ENCODE results near the gene NMNAT1. TPM values are rescaled to one million over a fixed set of nuclear protein-coding genes. Genes with fewer than 3 reads are reported as not detected.

NMNAT1 gene
- total and polyA plus RNA-seq, 7 donors = 5.1 to 14.6 (median 9.7) TPM

DNA sequence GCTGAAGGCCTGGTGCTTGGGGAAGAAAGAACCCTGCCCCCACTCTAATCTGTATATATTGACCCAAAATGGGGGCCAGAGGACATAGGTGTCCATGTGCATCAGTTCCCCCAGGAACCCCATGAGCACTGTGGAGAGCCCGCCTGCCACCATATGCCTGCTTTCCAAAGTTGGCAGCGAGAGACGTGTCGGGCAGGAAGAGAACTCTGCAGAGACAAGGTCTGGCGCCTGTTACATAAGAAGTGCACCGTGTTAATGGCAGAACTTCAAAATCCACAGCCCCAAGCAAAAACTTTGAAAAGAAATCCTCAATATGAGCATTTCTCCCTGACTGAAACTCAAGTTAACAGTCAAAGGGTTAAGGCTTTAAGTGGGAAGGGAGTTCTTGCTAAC lies 41.2 kb upstream of the NMNAT1 start:
- no peaks in the 10 kb centered on the region for H3K9me3 ChIP-seq
- 88 to 94% methylated on average over 6 of the region's 6 CpGs for WGBS, 2 donors
- H3K27me3 ChIP-seq = no peaks in the 10 kb centered on the region
- intact Hi-C loops (cut with DNase I) = no loop called here
- DNase-seq = no peak
- H3K36me3 ChIP-seq = no peaks in the 10 kb centered on the region
- no peak overlapping the region for H3K4me3 ChIP-seq
- peaks cover 0 to 9% (median 8%) of the 10 kb centered on the region in 4 donors for H3K4me1 ChIP-seq
- TF ChIP-seq, protein P1, sequence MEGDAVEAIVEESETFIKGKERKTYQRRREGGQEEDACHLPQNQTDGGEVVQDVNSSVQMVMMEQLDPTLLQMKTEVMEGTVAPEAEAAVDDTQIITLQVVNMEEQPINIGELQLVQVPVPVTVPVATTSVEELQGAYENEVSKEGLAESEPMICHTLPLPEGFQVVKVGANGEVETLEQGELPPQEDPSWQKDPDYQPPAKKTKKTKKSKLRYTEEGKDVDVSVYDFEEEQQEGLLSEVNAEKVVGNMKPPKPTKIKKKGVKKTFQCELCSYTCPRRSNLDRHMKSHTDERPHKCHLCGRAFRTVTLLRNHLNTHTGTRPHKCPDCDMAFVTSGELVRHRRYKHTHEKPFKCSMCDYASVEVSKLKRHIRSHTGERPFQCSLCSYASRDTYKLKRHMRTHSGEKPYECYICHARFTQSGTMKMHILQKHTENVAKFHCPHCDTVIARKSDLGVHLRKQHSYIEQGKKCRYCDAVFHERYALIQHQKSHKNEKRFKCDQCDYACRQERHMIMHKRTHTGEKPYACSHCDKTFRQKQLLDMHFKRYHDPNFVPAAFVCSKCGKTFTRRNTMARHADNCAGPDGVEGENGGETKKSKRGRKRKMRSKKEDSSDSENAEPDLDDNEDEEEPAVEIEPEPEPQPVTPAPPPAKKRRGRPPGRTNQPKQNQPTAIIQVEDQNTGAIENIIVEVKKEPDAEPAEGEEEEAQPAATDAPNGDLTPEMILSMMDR (IDR thresholded peaks at IDR 0.05) = no peak
- TF ChIP-seq EP300 (IDR thresholded peaks at IDR 0.05) (no peak), POLR2AphosphoS5 (IDR thresholded peaks at IDR 0.05) (no peak), POLR2A (IDR thresholded peaks at IDR 0.05) (no peak)
- H3K27ac ChIP-seq = no peak overlapping the region

DNA sequence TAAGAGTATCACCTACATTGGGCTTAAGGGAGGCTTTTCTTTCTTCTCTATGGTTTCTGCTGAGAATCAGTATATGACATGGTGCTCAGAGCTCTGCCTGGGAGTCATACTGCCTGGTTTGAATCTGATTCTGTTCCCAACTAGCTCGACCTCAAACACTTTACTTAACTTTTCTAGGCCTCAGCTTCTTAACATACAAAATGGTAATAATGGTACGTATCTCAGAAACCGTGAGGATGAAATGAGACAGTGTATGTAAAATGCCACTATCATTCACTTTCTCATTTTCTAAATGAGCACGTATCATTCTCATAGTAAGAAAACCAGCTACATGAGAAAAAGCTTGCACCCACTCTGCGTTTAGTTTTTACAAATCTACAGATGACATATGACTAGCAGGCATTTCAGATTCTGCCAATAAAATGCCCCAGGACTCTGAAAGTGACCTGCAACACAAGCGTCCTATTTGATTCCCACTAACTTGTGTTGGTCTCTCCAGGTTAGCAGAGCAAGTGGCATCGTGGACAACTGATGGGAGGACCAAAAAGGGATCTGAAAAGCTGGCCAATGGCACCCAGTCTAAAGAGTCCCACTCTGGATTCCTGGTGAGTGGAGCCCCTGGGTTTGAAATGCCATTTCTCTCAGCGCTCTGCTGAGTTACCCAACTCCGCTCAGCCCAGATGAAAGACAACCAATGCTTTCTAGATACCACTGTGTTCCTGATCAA lies 39.3 kb upstream of the NMNAT1 start:
- TF ChIP-seq POLR2A (IDR thresholded peaks at IDR 0.05) = no peak
- no peak for TF ChIP-seq POLR2AphosphoS5 (IDR thresholded peaks at IDR 0.05)
- no peak for TF ChIP-seq EP300 (IDR thresholded peaks at IDR 0.05)
- TF ChIP-seq, protein P1 (IDR thresholded peaks at IDR 0.05) = no peak
- 86 to 89% methylated on average over 9 of the region's 9 CpGs for WGBS, 2 donors
- Histone ChIP-seq H3K4me1 (peaks cover 0 to 15% (median 12%) of the 10 kb centered on the region in 4 donors), H3K4me3 (no peak overlapping the region), H3K27me3 (no peaks in the 10 kb centered on the region), H3K27ac (no peak overlapping the region), H3K9me3 (no peaks in the 10 kb centered on the region), H3K36me3 (no peaks in the 10 kb centered on the region)
- no peak for DNase-seq
- intact Hi-C loops (cut with DNase I) = no loop called here

DNA sequence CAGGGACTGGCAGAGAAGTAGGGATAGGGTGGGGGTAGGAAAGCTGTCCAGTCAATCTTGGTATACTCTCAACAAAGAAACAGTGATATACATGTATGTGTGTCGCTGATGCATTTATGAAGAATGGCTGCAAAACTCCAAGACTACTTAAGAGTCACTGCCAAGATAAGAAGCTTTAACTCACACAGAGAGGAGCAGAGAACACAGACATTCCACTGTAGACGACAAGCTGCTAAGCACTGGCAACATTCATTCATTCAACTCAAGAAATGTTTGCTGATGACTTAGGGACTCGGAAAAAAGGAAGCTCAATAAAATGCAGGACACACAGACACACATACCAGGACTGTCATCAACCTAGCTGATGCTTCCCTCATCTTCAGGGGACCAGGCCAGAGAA lies 38.7 kb upstream of the NMNAT1 start:
- no peak overlapping the region for H3K4me3 ChIP-seq
- 85 to 88% methylated on average over 3 of the region's 3 CpGs for WGBS, 2 donors
- intact Hi-C loops (cut with DNase I) = no loop called here
- H3K9me3 ChIP-seq = no peaks in the 10 kb centered on the region
- H3K27me3 ChIP-seq = no peaks in the 10 kb centered on the region
- H3K36me3 ChIP-seq = no peaks in the 10 kb centered on the region
- TF ChIP-seq EP300 (IDR thresholded peaks at IDR 0.05) = no peak
- no peak for TF ChIP-seq POLR2A (IDR thresholded peaks at IDR 0.05)
- TF ChIP-seq, protein P1 (IDR thresholded peaks at IDR 0.05) = no peak
- no peak for TF ChIP-seq POLR2AphosphoS5 (IDR thresholded peaks at IDR 0.05)
- no peak overlapping the region for H3K27ac ChIP-seq
- H3K4me1 ChIP-seq = peaks cover 0 to 22% (median 18%) of the 10 kb centered on the region in 4 donors
- no peak for DNase-seq

DNA sequence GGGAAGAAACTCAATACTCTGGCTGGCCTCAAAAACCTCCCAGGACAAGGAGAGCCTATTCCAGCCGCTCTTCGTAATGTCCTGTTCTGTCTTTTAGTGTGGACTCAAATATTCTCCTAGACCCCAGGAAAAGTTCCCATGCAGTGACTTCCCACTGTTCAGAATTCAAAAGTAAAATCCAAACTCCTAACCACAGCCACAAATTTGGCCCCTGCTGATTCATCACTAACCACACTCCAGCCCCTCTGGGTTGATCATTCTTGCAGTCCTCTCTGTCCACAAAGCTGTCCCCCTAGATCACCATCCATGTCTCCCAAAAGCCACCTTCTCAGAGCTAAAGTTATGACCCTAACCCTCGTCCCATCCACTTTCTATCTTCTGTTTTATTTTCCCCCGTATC lies 38.3 kb upstream of the NMNAT1 start:
- WGBS, 2 donors = 82 to 87% methylated on average over 4 of the region's 4 CpGs
- no peaks in the 10 kb centered on the region for H3K9me3 ChIP-seq
- H3K36me3 ChIP-seq = no peaks in the 10 kb centered on the region
- H3K27ac ChIP-seq = no peak overlapping the region
- peaks cover 0 to 23% (median 19%) of the 10 kb centered on the region in 4 donors for H3K4me1 ChIP-seq
- H3K4me3 ChIP-seq = no peak overlapping the region
- DNase-seq = no peak
- intact Hi-C loops (cut with DNase I) = no loop called here
- no peaks in the 10 kb centered on the region for H3K27me3 ChIP-seq
- TF ChIP-seq POLR2A (IDR thresholded peaks at IDR 0.05) (no peak), POLR2AphosphoS5 (IDR thresholded peaks at IDR 0.05) (no peak), EP300 (IDR thresholded peaks at IDR 0.05) (no peak)
- TF ChIP-seq, protein P1 (IDR thresholded peaks at IDR 0.05) = no peak
